Duodenal mucosa (tissue), 2 donors: ENCODE results near the gene TLE4.
"Not testable (repeated sequence)": the region's sequence is repeated elsewhere in the genome, so short reads cannot be mapped to it uniquely, and the experiment has no call there.

Experiments used
- H3K27ac ChIP-seq: one replicate; pipeline ENCODE4 v1.7.0; 2013; ENCODE audit warnings: low read depth, low read length
- H3K27me3 ChIP-seq, 2 donors: one replicate each; pipeline ENCODE4 v1.7.0; 2013; ENCODE audit warnings: low read length in 2 of 2, control low read depth in 1 of 2; ENCODE audit not compliant: insufficient read depth in 2 of 2, control insufficient read depth in 1 of 2
- H3K36me3 ChIP-seq, 2 donors: one replicate each; pipeline ENCODE4 v1.7.0; 2013; ENCODE audit warnings: low read length in 2 of 2, control low read depth in 1 of 2; ENCODE audit not compliant: insufficient read depth in 2 of 2, control insufficient read depth in 1 of 2
- H3K4me1 ChIP-seq, 2 donors: one replicate each; pipeline ENCODE4 v1.7.0; 2013; ENCODE audit warnings: low read length in 2 of 2, control low read depth in 1 of 2; ENCODE audit not compliant: insufficient read depth in 2 of 2, control insufficient read depth in 1 of 2
- H3K4me3 ChIP-seq, 2 donors: one replicate each; pipeline ENCODE4 v1.7.0; 2013; ENCODE audit warnings: low read length in 2 of 2, low read depth in 1 of 2
- H3K9ac ChIP-seq, 2 donors: one replicate each; pipeline ENCODE4 v1.7.0; 2013; ENCODE audit warnings: low read length in 2 of 2, low read depth in 1 of 2
- H3K9me3 ChIP-seq, 2 donors: one replicate each; pipeline ENCODE4 v1.7.0; 2013; ENCODE audit warnings: low read length in 2 of 2, control low read depth in 1 of 2; ENCODE audit not compliant: control insufficient read depth in 1 of 2

Gene TLE4

DNA sequence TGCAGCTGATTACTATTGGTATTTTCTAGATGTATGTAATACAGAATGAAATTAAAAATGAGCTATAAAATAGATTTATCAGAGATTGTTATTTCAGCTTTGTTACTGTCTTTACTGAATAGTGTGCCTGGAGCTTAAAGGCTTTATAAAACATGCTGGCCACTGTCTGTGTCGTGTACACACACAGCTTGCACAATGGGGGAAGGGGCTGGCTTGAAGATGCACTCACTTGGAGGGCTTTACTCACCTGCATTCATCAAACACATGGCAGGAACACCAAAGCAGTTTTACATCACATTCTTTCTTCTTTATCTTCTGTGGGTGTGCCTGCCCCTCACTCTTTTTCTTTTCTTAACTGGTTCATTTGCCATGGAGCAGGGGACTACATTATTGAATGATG lies 60.9 kb downstream of the TLE4 start:
- peaks cover 0 to 7% of the 10 kb centered on the region in 2 donors for H3K4me1 ChIP-seq

GRCh38 chr9:79633558-79633957 lies 61.8 kb downstream of the TLE4 start:
- Histone ChIP-seq H3K36me3 (no peaks in the 10 kb centered on the region), H3K27me3 (no peaks in the 10 kb centered on the region), H3K4me3 (no peak overlapping the region), H3K9ac (no peak overlapping the region), H3K9me3 (no peaks in the 10 kb centered on the region), H3K27ac (no peak overlapping the region), H3K4me1 (peaks cover 0 to 9% of the 10 kb centered on the region in 2 donors)

More for the DNA sequence above, 60.9 kb downstream of the TLE4 start:
- no peak overlapping the region for H3K9ac ChIP-seq
- no peak overlapping the region for H3K27ac ChIP-seq
- H3K4me3 ChIP-seq, result no peak overlapping the region
- no peaks in the 10 kb centered on the region for H3K9me3 ChIP-seq
- no peaks in the 10 kb centered on the region for H3K27me3 ChIP-seq
- H3K36me3 ChIP-seq, result no peaks in the 10 kb centered on the region

DNA sequence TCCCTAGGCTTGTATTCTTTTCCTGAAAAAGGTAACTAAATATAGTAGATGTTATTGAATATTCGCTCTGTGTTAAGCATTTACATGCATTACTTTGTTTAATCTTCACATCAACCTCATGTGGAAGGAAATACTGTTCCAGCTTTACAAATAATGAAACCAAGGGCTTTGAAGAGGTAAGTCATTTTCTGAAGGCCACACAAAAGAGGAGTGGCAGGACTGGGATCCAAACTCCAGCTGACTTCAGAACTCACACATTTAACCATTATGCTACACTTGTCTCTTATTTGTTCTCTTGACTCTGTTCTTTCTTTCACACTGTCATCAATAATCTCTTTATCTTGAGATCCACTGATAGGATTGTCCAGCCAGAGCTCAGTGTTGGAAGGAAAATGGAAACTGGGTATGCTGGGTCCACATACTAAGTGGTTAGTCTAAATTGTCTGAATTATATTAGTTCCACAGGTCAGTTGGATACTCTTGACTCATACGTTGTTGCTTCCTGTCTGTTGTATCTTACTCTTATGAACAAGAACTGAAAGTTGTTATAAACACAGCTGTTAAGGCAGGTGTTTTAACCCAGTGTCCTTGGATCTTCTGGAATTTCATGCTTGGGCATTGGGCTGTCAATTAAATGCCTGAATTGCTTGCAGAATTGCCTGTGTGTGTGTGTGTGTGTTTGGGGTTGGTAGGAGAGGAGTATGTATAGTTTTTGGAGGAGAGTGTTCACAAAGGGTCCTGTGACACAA lies 65.6 kb downstream of the TLE4 start:
- no peak overlapping the region for H3K9ac ChIP-seq
- no peak overlapping the region for H3K4me3 ChIP-seq
- H3K4me1 ChIP-seq, result peaks cover 0 to 9% of the 10 kb centered on the region in 2 donors
- H3K36me3 ChIP-seq, result no peaks in the 10 kb centered on the region
- no peaks in the 10 kb centered on the region for H3K9me3 ChIP-seq
- no peaks in the 10 kb centered on the region for H3K27me3 ChIP-seq
- H3K27ac ChIP-seq, result no peak overlapping the region

GRCh38 chr9:79638806-79639205 lies 67.0 kb downstream of the TLE4 start:
- no peak overlapping the region for H3K4me3 ChIP-seq
- no peaks in the 10 kb centered on the region for H3K27me3 ChIP-seq
- no peaks in the 10 kb centered on the region for H3K36me3 ChIP-seq
- H3K27ac ChIP-seq, result no peak overlapping the region
- H3K9me3 ChIP-seq, result no peaks in the 10 kb centered on the region
- H3K4me1 ChIP-seq, result peaks cover 0 to 9% of the 10 kb centered on the region in 2 donors
- H3K9ac ChIP-seq, result no peak overlapping the region

GRCh38 chr9:79639354-79639753 lies 67.6 kb downstream of the TLE4 start:
- H3K9ac ChIP-seq, result no peak overlapping the region
- H3K4me1 ChIP-seq, result peaks cover 0 to 9% of the 10 kb centered on the region in 2 donors
- H3K4me3 ChIP-seq, result no peak overlapping the region

DNA sequence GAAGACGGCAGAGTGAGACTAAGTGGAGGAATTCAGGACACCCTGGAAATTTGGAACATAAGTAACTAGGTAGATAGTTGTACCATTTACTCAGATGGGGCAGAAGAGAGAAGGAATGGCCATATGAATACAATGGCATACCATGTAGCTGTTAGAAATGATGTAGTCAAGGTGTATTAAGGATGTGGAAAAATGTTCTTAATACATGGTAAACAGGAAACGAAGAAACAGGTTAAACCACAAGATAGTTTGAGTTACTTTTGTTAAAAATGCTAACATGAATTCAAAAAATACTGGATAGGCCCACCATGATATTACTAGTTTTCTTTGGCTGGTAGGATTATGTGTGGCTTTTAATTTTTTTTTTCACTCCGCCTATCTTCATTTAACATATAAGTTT lies 68.3 kb downstream of the TLE4 start:
- H3K4me3 ChIP-seq, H3K36me3 ChIP-seq, H3K27ac ChIP-seq, H3K27me3 ChIP-seq, H3K9ac ChIP-seq, H3K9me3 ChIP-seq, H3K4me1 ChIP-seq: not testable (repeated sequence)

More at GRCh38 chr9:79639354-79639753, 67.6 kb downstream of the TLE4 start:
- Histone ChIP-seq H3K27ac (no peak overlapping the region), H3K9me3 (peaks cover 0 to under 1% of the 10 kb centered on the region in 2 donors), H3K27me3 (no peaks in the 10 kb centered on the region), H3K36me3 (no peaks in the 10 kb centered on the region)

DNA sequence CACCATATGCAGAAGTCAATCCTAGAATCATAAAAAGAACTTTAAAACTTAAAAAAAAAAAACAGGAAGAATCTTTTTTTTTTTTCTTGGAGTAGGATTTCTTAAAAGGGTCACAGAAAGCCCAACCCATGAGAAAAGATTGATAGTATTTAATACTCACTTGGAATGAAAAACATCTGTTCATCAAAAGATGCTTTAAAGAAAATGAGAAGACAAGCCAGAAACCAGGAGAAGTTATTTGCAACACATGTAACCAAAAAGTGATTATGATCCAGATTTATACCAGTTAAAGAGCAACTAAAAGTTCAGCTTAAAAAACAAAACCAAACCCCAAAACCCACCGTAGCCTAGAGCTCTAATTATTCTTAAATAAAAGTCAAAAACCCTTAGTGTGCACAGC lies 69.3 kb downstream of the TLE4 start:
- Histone ChIP-seq H3K4me1 (peaks cover 0 to 9% of the 10 kb centered on the region in 2 donors), H3K9me3 (peaks cover 0 to 2% of the 10 kb centered on the region in 2 donors), H3K4me3 (no peak overlapping the region), H3K36me3 (no peaks in the 10 kb centered on the region), H3K9ac (no peak overlapping the region), H3K27ac (no peak overlapping the region), H3K27me3 (no peaks in the 10 kb centered on the region)

DNA sequence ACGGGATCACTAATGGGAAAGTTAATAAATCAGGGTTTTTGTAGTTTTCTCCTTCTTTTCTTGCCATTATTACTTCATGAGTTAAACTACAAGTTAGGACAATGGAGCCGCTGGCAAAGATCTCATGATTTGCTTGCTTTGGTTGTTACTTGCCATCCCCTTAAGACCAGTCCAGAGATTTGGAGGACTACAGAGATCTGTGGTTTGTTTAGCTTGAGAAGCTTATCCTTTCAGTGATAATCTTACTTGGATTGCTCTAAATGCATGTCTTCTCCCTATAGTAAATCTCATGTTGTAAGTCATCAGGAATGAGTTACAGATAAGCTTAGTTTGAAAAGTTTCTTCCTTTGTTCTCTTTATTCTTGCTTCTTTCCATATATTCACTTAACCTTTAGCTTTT lies 70.9 kb downstream of the TLE4 start:
- Histone ChIP-seq H3K4me3 (no peak overlapping the region), H3K9me3 (peaks cover 0 to 2% of the 10 kb centered on the region in 2 donors), H3K9ac (no peak overlapping the region), H3K36me3 (no peaks in the 10 kb centered on the region), H3K4me1 (peaks cover 0 to 3% of the 10 kb centered on the region in 2 donors), H3K27me3 (no peaks in the 10 kb centered on the region), H3K27ac (no peak overlapping the region)

DNA sequence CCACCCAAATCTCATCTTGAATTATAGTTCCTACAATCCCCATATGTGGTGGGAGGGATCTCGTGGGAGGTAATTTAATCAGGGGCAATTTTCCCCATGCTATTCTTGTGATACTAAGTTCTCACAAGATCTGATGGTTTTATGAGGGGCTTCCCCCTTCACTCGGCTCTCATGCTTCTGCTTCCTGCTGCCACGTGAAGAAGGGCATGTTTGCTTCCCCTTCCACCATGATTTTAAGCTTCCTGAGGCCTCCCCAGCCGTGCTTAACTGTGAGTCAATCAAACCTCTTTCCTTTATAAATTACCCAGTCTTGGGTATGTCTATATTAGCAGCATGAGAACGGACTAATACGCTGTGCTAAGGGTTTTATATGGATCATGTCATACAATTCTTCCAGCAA lies 72.3 kb downstream of the TLE4 start:
- Histone ChIP-seq H3K4me3 (no peak overlapping the region), H3K27ac (no peak overlapping the region), H3K9ac (no peak overlapping the region), H3K4me1 (no peaks in the 10 kb centered on the region), H3K9me3 (peaks cover 0 to 2% of the 10 kb centered on the region in 2 donors), H3K27me3 (no peaks in the 10 kb centered on the region), H3K36me3 (no peaks in the 10 kb centered on the region)

GRCh38 chr9:79644601-79645000 lies 72.8 kb downstream of the TLE4 start:
- Histone ChIP-seq H3K36me3 (no peaks in the 10 kb centered on the region), H3K4me3 (no peak overlapping the region), H3K27ac (no peak overlapping the region), H3K27me3 (no peaks in the 10 kb centered on the region), H3K9me3 (peaks cover 0 to 2% of the 10 kb centered on the region in 2 donors), H3K4me1 (no peaks in the 10 kb centered on the region), H3K9ac (no peak overlapping the region)
